Ovary (tissue), 9 donors: ENCODE data around the gene PALD1. TPM values are rescaled to one million over a fixed set of nuclear protein-coding genes. Genes with fewer than 3 reads are reported as not detected.
A peak's percentile ranks its signal among the peaks of the same experiment; 100 is the strongest.

Experiments
- DNase-seq, 5 donors: peaks; one replicate each; pipeline ENCODE4 v3.0.0-alpha.2; 2019 to 2020
- H3K27ac ChIP-seq, 2 donors: fragments of 200-600 bp; one replicate each; pipeline versions ENCODE4 v1.5.1 to v1.8.0; 2019 to 2022
- H3K27me3 ChIP-seq: fragments of 200-600 bp; one replicate; pipeline ENCODE4 v1.8.0; 2022
- H3K36me3 ChIP-seq: fragments of 200-600 bp; sonication (generic); one replicate; pipeline ENCODE4 v1.5.1; 2019
- H3K4me1 ChIP-seq: one replicate; pipeline ENCODE4 v1.8.1; 2013; ENCODE audit warnings: mild to moderate bottlenecking, moderate library complexity; ENCODE audit not compliant: insufficient read depth
- H3K4me3 ChIP-seq: fragments of 200-600 bp; sonication (generic); one replicate; pipeline ENCODE4 v1.5.1; 2017
- H3K9me3 ChIP-seq, 2 donors: fragments of 200-600 bp in 1 of 2; sonication (generic) in 1 of 2; one replicate each; pipeline versions ENCODE4 v1.5.1 to v1.8.1; 2013 to 2019; ENCODE audit warnings: mild to moderate bottlenecking in 1 of 2, moderate library complexity in 1 of 2
- CTCF ChIP-seq, 3 donors: fragments of 450-650 bp in 2 of 3; fragments of 200-600 bp in 1 of 3; IDR thresholded peaks; one replicate each; pipeline versions ENCODE4 v1.5.1 to v1.8.0; 2016 to 2022; ENCODE audit warnings: antibody characterized with exemption in 3 of 3, mild to moderate bottlenecking in 1 of 3
- EP300 ChIP-seq: sonication (generic); formaldehyde crosslinking; IDR thresholded peaks from one replicate; pipeline ENCODE4 v1.6.1; 2017; ENCODE audit warnings: antibody characterized with exemption
- POLR2A ChIP-seq: fragments of 450-650 bp; IDR thresholded peaks from one replicate; pipeline ENCODE4 v1.6.1; 2017; ENCODE audit warnings: antibody characterized with exemption, mild to moderate bottlenecking, moderate library complexity
- WGBS, 3 donors: extraction: QIAGEN DNeasy Blood & Tissue Kit in 1 of 3; methylation state at CpG; one replicate each; pipeline versions ENCODE4 v1.1.5 to v1.1.7; 2013 to 2017; 5-methylcytosine and 5-hydroxymethylcytosine counted together
- intact Hi-C, 4 donors: fragments of 100-400 bp; cut with DNase I; formaldehyde crosslinking; loops; one replicate each; pipeline versions ENCODE4 v1.11.0 to v1.15.1; 2022 to 2023
- polyA plus RNA-seq, 2 donors: library from polyadenylated mRNA; stranded (reverse); fragments of 200-250 nt in 1 of 2; fragments of 350-450 nt in 1 of 2; fragmentation: Illumina TruSeq in 1 of 2; extraction: RNeasy Lipid Tissue Mini Kit (QIAGEN cat#74804) in 1 of 2; gene quantifications; one replicate each; pipeline ENCODE4 v1.2.3, GENCODE V29; 2013 to 2014
- total RNA-seq, 7 donors: library from RNA; depleted of rRNA in 2 of 7; stranded (reverse); fragments of >200 nt in 2 of 7; fragmentation: NEBNext Ultra II Directional in 3 of 7; extraction: Animal tissue kit (Norgen Biotek cat#: 25700) in 3 of 7; gene quantifications; one replicate each; pipeline versions ENCODE4 v1.1.0 to v1.2.4, GENCODE V29; 2016 to 2023
- donor health status: DM: no; HTN: no; CAD: no; lungs with moderate emphysema.
- donor health status: DM: no; HTN: no; CAD: no.
- donor health status: Bipolar disorder and iron deficiency.
- donor health status: DM: yes; HTN: yes; CAD: no.
- donor health status: DM: no; HTN: no; CAD: no.
- donor health status: DM: yes; HTN: yes; CAD: no.

Gene PALD1
- total and polyA plus RNA-seq, 9 donors, result 2.2 to 10.5 (median 6.8) TPM

GRCh38 chr10:70509757-70510147, 31.2 kb downstream of the PALD1 start:
- H3K36me3 ChIP-seq, result no peaks in the 10 kb centered on the region
- H3K4me1 ChIP-seq, result peaks cover 42% of the 10 kb centered on the region
- no peak overlapping the region for H3K4me3 ChIP-seq
- TF ChIP-seq POLR2A (no peak), EP300 (no peak), CTCF (IDR thresholded peaks at IDR 0.05) (no peak)
- DNase-seq, result peak in 1 of 5 donors; percentile 29
- intact Hi-C loops, result no loop called here
- H3K27me3 ChIP-seq, result no peaks in the 10 kb centered on the region
- H3K9me3 ChIP-seq, result no peaks in the 10 kb centered on the region
- H3K27ac ChIP-seq, result peak overlapping the region in 1 of 2 donors; percentile 36
- WGBS, 3 donors, result 8 to 16% (median 13%) methylated on average over 7 of the region's 7 CpGs

GRCh38 chr10:70510453-70510852, 31.9 kb downstream of the PALD1 start:
- H3K36me3 ChIP-seq, result no peaks in the 10 kb centered on the region
- TF ChIP-seq POLR2A (no peak), EP300 (no peak), CTCF (IDR thresholded peaks at IDR 0.05) (no peak)
- no peak overlapping the region for H3K4me3 ChIP-seq
- H3K27me3 ChIP-seq, result no peaks in the 10 kb centered on the region
- H3K9me3 ChIP-seq, result no peaks in the 10 kb centered on the region
- WGBS, 3 donors, result 66 to 86% (median 80%) methylated on average over 4 of the region's 4 CpGs
- intact Hi-C loops, result no loop called here
- H3K4me1 ChIP-seq, result peaks cover 47% of the 10 kb centered on the region
- no peak for DNase-seq
- H3K27ac ChIP-seq, result peak overlapping the region in 1 of 2 donors; percentile 36

- intact Hi-C loops, result no loop called here
- peak overlapping the region in 1 of 2 donors; percentile 36 for H3K27ac ChIP-seq
- peaks cover 47% of the 10 kb centered on the region for H3K4me1 ChIP-seq
- no peaks in the 10 kb centered on the region for H3K27me3 ChIP-seq
- TF ChIP-seq POLR2A (no peak), CTCF (IDR thresholded peaks at IDR 0.05) (no peak), EP300 (no peak)
- no peak for DNase-seq
- H3K4me3 ChIP-seq, result no peak overlapping the region
- H3K9me3 ChIP-seq, result no peaks in the 10 kb centered on the region
- H3K36me3 ChIP-seq, result no peaks in the 10 kb centered on the region
- WGBS, 3 donors, result 38 to 69% (median 43%) methylated on average over 6 of the region's 6 CpGs
These were observed 32.3 kb downstream of the PALD1 start for GRCh38 chr10:70510904-70511303.

GRCh38 chr10:70512149-70512639, 33.6 kb downstream of the PALD1 start:
- H3K4me3 ChIP-seq, result no peak overlapping the region
- no peak overlapping the region for H3K27ac ChIP-seq
- 23 to 33% (median 32%) methylated on average over 5 of the region's 5 CpGs for WGBS, 3 donors
- intact Hi-C loops, result no loop called here
- no peaks in the 10 kb centered on the region for H3K27me3 ChIP-seq
- no peak for DNase-seq
- peaks cover 47% of the 10 kb centered on the region for H3K4me1 ChIP-seq
- TF ChIP-seq POLR2A (no peak), EP300 (no peak), CTCF (IDR thresholded peaks at IDR 0.05) (no peak)
- H3K9me3 ChIP-seq, result no peaks in the 10 kb centered on the region
- no peaks in the 10 kb centered on the region for H3K36me3 ChIP-seq
